Measurements from ENCODE around the gene DCAF7.
A peak's percentile ranks its signal among the peaks of the same experiment; 100 is the strongest.

Gene DCAF7

DNA sequence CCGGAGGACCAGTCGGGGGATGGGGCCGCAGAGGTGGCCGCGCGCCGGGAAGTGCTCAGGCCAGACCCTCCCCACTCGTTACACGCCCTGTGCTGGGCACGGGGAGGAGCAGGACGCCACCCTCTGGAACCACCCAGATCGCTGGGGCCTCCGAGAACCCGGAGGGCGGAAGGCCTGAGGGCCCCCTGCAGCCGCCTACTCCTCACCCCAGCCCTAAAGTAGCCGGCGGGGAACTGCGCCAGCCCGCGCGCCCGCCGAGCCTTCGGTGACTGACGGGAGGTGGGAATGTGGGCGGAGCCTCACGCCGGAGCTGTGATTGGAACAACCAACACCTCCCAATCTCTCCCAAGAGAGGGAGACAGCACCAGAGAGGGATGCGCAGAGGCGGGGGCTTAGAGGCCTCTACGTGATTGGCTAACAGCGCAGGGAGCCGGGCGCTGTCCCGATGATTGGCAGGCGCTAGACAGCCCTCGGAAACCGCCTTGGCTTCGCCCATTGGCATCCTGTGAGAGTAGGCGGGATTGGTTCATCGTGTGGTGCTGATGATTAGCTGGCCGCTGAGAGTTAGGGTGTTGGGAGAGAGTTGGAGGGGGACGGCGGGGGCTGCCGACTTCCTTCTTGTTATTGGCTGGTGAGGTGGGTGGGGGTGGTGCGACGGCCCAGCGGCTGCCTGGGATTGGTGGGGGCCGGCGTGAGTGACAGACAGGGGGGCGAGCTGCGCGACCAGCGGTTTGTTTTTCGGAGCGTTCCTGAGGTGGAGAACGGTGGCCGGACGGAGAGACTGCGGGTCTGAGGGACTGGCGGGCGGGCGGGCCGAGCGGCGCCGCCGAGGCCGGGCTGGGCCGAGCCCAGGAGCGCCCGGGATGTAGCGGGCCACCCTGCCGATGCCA is 71.7 kb downstream of the DCAF7 start, which contains the start of gene MAP3K3:
Gene MAP3K3, plus strand, starts transcription at position 734 of the 890 bp plus-strand sequence. CDS start 343 bp downstream, outside the sequence.
- Mint-ChIP-seq H3K36me3 (ENCODE audit: insufficient read depth) (peaks cover 5% of the 10 kb centered on the region), H3K27me3 (no peaks in the 10 kb centered on the region), H3K4me3 (peak within 1 kb of the TSS; percentile 96), H3K27ac (ENCODE audit: low read depth) (peak within 1 kb of the TSS; percentile 84), H3K4me1 (peaks cover 41% of the 10 kb centered on the region), H3K9me3 (no peaks in the 10 kb centered on the region)
- DNase-seq (ENCODE audit: low spot score in 2 of 2) (peak; percentile 84 to 96), ATAC-seq (replicated peaks; ENCODE audit: extremely low read depth, poor library complexity, severe bottlenecking) (peak; percentile 97)

DNA sequence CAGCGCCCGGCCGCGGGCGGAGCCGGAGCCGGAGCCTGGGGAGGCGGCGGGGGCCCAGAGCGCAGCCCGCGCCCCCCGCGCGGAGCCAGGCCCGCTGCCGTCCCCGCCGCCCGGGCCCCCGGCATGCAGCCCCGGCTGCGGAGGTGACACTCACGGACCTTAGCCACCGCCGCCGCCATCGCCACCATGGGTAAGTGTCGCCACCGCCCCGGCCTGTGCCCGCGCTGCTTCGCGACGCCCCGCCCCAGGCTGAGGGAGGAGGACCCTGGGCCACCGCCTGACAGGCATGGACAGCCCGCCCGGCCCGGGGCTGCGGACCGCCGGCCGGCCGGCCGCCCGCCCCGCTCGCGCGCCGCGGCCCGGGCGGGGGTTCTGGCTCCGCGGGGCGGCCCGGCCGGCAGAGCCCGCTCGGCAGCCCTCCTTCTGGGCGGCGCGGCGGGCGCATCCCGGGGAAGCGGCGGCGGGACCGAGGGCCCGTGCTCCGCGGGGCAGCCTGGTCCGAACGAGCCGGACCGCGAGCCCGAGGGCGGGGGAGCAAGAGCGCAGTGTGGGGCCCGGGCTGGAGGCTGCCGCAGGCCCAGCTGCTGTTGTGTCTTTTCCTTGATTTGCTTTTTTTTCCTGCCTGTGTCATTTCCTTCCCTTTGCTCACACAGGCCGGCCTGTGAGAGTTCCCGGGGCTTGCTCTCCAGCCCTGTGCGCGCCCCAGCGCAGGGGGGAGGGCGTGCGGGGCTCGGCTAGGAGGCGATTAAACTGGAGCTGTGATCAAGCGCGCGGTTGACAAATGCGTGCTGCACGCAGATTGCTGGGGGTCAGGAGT is 72.5 kb downstream of the DCAF7 start:
- H3K36me3 Mint-ChIP-seq (ENCODE audit: insufficient read depth) = peaks cover 5% of the 10 kb centered on the region
- peaks cover 47% of the 10 kb centered on the region for H3K4me1 Mint-ChIP-seq
- no peaks in the 10 kb centered on the region for H3K27me3 Mint-ChIP-seq
- DNase-seq (ENCODE audit: low spot score in 2 of 2) = peak in 1 of 2 donors; percentile 33
- ATAC-seq (replicated peaks; ENCODE audit: extremely low read depth, poor library complexity, severe bottlenecking) = peak; percentile 27
- no peaks in the 10 kb centered on the region for H3K9me3 Mint-ChIP-seq
- peak overlapping the region; percentile 84 for H3K27ac Mint-ChIP-seq (ENCODE audit: low read depth)
- peak overlapping the region; percentile 96 for H3K4me3 Mint-ChIP-seq

DNA sequence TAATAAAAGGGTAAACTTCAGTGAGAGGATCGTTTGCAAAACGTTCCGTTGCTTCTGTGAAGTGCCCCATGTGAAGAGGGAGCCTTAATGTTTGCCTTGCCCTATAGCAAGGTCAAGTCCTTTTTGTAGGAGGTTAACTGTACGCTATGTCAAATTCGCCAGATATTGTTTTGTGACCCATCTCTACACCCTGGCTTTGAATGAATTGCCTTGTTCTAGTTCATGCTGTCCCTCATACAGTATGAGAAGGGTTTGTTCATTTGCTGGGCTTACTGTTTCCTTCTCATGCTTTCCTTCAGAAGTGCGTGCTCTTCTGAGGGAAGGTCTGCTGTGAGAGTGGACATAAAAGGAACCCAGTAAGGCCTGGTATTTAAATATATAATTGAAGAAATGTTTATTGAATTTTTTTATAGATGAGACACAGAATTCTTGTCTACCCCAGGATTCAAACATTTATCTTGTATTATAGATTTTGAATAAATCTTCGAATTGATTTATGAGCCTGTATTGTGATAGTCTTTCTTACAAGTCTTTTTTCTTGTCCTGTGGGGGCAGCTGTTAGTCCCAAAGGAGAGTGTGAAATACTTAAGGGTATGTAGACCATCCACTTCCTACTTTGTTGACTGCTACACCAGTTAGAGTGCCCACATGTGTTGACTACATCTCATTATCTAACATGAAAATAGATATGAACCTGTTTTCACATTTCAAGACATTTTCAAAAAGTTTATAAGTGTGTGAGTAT is 73.7 kb downstream of the DCAF7 start:
- H3K27me3 Mint-ChIP-seq = no peaks in the 10 kb centered on the region
- peak overlapping the region; percentile 96 for H3K4me3 Mint-ChIP-seq
- peak overlapping the region; percentile 84 for H3K27ac Mint-ChIP-seq (ENCODE audit: low read depth)
- no peaks in the 10 kb centered on the region for H3K9me3 Mint-ChIP-seq
- ATAC-seq (replicated peaks; ENCODE audit: extremely low read depth, poor library complexity, severe bottlenecking) (no peak), DNase-seq (ENCODE audit: low spot score in 2 of 2) (no peak)
- H3K4me1 Mint-ChIP-seq = peaks cover 47% of the 10 kb centered on the region
- peaks cover 6% of the 10 kb centered on the region for H3K36me3 Mint-ChIP-seq (ENCODE audit: insufficient read depth)

DNA sequence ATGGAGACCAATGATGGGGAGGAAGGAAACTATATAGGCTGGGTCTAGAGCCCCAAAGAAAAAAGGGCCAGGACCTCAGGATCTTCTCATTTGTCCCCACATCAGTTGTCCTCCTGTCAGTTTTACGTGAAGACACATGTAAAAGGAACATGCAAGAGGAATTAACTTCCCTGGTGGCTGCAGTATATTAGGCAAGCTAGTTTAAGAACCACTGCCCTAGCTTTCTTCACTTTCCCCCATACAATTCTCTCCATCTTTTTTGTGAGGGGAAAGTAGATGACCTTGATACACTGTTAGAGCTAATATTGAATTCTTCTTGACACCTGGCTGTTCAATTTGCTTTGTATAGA is 74.2 kb downstream of the DCAF7 start:
- Mint-ChIP-seq H3K36me3 (ENCODE audit: insufficient read depth) (peaks cover 6% of the 10 kb centered on the region), H3K4me1 (peaks cover 47% of the 10 kb centered on the region), H3K9me3 (no peaks in the 10 kb centered on the region), H3K27me3 (no peaks in the 10 kb centered on the region), H3K27ac (ENCODE audit: low read depth) (no peak overlapping the region), H3K4me3 (peak overlapping the region; percentile 96)
- ATAC-seq (replicated peaks; ENCODE audit: extremely low read depth, poor library complexity, severe bottlenecking) = no peak
- no peak for DNase-seq (ENCODE audit: low spot score in 2 of 2)

DNA sequence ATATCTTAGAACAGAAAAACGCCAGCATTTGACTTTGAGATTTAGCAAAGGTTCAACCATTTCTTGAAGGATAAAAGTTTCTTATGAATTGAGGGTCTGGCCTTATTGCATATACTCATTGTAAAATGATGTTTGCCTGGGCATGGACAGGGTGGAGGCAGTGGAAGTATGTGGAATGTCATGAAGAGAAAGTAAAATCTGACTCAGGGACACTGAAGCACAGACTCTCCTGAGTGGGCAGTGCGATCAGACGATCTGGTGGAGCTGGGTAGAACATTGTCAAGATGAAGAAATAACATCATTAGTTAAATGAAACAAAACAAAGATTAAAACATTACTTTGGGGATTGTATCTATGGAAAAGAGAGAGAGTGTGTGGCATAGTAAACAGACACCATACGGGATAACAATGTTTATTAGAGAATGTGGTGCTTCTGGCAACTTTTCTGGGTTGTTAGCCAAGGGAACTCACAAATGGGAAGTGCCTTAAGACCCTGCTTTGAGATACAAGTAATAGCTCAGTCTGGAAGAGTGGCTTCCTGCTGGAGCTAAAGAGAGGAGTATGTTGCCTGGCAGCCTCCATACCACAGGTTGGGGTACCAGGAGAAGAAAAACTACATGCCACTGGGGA is 76.4 kb downstream of the DCAF7 start:
- H3K4me1 Mint-ChIP-seq = peaks cover 52% of the 10 kb centered on the region
- no peak for ATAC-seq (replicated peaks; ENCODE audit: extremely low read depth, poor library complexity, severe bottlenecking)
- no peak overlapping the region for H3K4me3 Mint-ChIP-seq
- H3K36me3 Mint-ChIP-seq (ENCODE audit: insufficient read depth) = peaks cover 5% of the 10 kb centered on the region
- no peak for DNase-seq (ENCODE audit: low spot score in 2 of 2)
- H3K27me3 Mint-ChIP-seq = no peaks in the 10 kb centered on the region
- H3K9me3 Mint-ChIP-seq = no peaks in the 10 kb centered on the region
- H3K27ac Mint-ChIP-seq (ENCODE audit: low read depth) = no peak overlapping the region

DNA sequence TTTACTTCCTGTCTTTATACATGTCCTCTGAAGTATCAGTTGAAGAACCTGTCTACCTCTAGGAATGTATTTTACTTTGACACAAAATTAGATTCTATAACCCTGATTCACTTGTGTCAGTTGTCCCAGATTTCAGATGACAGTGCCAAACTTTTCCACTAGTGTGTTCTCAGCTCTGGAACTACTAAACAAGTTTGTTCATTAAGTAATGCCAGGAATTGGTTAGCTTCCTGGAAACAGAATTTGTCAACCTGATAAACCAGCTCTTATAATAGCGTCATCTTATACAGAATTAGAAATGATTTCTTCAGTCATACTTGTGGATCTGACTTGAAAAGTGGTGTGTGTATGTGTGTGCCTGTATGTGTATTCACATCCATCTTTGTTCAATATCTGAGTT is 79.3 kb downstream of the DCAF7 start:
- H3K4me1 Mint-ChIP-seq = peaks cover 35% of the 10 kb centered on the region
- no peak for ATAC-seq (replicated peaks; ENCODE audit: extremely low read depth, poor library complexity, severe bottlenecking)

DNA sequence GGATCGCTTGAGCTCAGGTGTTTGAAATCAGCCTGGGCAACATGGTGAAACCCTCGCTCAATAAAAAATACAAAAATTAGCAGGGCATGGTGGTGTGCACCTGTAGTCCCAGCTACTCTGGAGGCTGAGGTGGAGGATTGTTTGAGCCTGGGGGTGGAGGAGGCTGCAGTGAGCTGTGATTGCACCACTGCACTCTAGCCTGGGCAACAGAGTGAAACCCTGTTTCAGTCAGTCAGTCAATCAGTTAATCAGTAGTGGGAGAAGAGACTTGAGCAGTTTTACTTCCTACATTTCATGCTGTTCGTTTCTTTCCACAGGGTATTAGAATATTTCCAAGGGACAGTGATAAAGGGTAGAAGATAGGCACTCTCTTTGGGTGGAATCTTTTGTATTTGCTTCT is 80.8 kb downstream of the DCAF7 start:
- ATAC-seq (replicated peaks; ENCODE audit: extremely low read depth, poor library complexity, severe bottlenecking) (no peak), DNase-seq (ENCODE audit: low spot score in 2 of 2) (no peak)
- Mint-ChIP-seq H3K27ac (ENCODE audit: low read depth) (no peak overlapping the region), H3K4me3 (no peak overlapping the region), H3K9me3 (no peaks in the 10 kb centered on the region), H3K27me3 (no peaks in the 10 kb centered on the region), H3K36me3 (ENCODE audit: insufficient read depth) (peaks cover 28% of the 10 kb centered on the region), H3K4me1 (peaks cover 25% of the 10 kb centered on the region)

More for the DNA sequence above, 79.3 kb downstream of the DCAF7 start:
- H3K27ac Mint-ChIP-seq (ENCODE audit: low read depth) = no peak overlapping the region
- H3K9me3 Mint-ChIP-seq = no peaks in the 10 kb centered on the region
- no peak overlapping the region for H3K4me3 Mint-ChIP-seq
- H3K27me3 Mint-ChIP-seq = no peaks in the 10 kb centered on the region
- peaks cover 19% of the 10 kb centered on the region for H3K36me3 Mint-ChIP-seq (ENCODE audit: insufficient read depth)
- DNase-seq (ENCODE audit: low spot score in 2 of 2) = no peak

DNA sequence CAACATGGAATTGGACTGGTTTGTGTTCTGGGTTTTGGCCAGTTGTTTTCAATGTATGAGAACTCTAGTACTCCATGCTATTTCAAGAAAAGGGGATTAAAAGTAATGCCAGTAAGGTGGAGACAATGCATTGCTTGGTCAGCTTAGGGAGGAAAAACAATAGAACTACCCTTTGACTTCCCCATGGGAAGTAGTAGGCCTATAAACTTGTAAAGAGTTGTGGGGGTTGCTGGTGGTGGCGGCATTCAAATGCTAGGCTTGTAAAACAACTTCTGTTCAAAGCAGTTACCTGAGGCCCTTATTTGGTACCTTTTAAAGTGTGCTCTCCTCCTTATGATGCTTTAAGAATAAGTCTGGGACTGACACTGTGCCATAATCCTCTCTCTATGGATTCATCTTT is 81.3 kb downstream of the DCAF7 start:
- Mint-ChIP-seq H3K9me3 (no peaks in the 10 kb centered on the region), H3K4me1 (peaks cover 24% of the 10 kb centered on the region)

DNA sequence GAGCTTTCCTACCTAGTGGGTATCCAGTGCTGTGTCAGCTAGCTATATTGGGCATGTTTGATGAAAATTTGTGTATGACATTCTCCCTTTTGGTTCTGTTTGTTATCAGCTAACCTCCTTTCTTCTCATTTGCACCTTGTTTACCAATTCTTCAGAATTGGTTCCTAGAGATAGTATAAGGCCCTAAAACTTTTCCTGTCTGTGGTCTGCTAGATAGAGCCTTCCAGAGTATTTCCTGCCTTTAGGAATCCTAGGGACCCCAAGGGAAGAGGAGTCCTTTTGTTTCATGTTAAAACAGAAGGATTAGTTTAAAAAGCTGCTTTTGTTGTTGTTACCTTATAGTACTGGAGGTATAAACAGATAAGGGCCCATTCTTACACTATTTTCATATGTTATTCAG is 83.5 kb downstream of the DCAF7 start:
- H3K4me1 Mint-ChIP-seq = peaks cover 15% of the 10 kb centered on the region
- H3K9me3 Mint-ChIP-seq = no peaks in the 10 kb centered on the region
- H3K27me3 Mint-ChIP-seq = no peaks in the 10 kb centered on the region
- peaks cover 37% of the 10 kb centered on the region for H3K36me3 Mint-ChIP-seq (ENCODE audit: insufficient read depth)
- no peak overlapping the region for H3K4me3 Mint-ChIP-seq
- no peak overlapping the region for H3K27ac Mint-ChIP-seq (ENCODE audit: low read depth)
- DNase-seq (ENCODE audit: low spot score in 2 of 2) (no peak), ATAC-seq (replicated peaks; ENCODE audit: extremely low read depth, poor library complexity, severe bottlenecking) (no peak)

More for the DNA sequence above, 81.3 kb downstream of the DCAF7 start:
- DNase-seq (ENCODE audit: low spot score in 2 of 2) (no peak), ATAC-seq (replicated peaks; ENCODE audit: extremely low read depth, poor library complexity, severe bottlenecking) (no peak)
- Mint-ChIP-seq H3K27me3 (no peaks in the 10 kb centered on the region), H3K4me3 (no peak overlapping the region), H3K36me3 (ENCODE audit: insufficient read depth) (peaks cover 31% of the 10 kb centered on the region), H3K27ac (ENCODE audit: low read depth) (no peak overlapping the region)

DNA sequence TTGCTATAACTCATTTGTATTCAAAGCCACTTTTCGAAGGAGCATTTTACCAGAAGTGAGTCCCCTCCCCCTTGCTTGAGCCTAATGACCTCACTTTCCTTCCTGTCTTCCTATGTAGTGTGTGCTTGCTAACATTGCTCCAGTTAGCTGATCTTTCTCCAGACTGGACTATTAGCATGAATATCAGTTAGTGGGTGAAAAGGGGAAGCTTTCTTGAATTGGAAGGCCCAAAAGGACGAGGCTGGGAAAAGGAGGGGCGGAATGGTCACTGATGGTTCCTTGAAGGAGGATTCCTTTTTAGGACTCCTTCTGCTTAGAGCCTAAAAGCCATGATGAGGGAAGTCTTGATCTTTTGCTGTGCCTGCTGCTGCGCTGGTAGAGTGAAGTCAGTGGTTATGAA is 83.9 kb downstream of the DCAF7 start:
- ATAC-seq (replicated peaks; ENCODE audit: extremely low read depth, poor library complexity, severe bottlenecking) = no peak
- Mint-ChIP-seq H3K36me3 (ENCODE audit: insufficient read depth) (peaks cover 38% of the 10 kb centered on the region), H3K9me3 (no peaks in the 10 kb centered on the region), H3K4me3 (no peak overlapping the region), H3K27me3 (no peaks in the 10 kb centered on the region), H3K27ac (ENCODE audit: low read depth) (no peak overlapping the region), H3K4me1 (peaks cover 19% of the 10 kb centered on the region)
- DNase-seq (ENCODE audit: low spot score in 2 of 2) = no peak

DNA sequence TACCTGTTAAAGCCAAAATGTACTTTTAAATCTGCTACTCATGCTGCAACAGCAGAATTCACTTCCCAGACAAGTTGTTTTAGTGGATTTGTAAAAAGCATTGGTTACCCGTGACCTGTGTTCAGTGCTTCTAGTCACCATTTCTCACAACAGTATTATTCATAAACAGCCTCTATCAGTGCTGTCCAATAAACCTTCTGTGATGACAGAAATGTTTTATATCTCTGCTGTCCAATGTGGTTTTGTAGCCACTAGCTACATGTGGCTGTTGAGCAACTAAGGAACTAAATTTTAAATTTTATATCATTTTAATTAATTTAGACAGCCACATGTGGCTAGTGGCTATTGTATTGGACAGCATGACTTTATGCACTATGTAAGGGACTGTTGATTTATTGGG is 84.5 kb downstream of the DCAF7 start:
- Mint-ChIP-seq H3K27ac (ENCODE audit: low read depth) (no peak overlapping the region), H3K27me3 (no peaks in the 10 kb centered on the region), H3K36me3 (ENCODE audit: insufficient read depth) (peaks cover 38% of the 10 kb centered on the region), H3K9me3 (no peaks in the 10 kb centered on the region), H3K4me1 (peaks cover 22% of the 10 kb centered on the region), H3K4me3 (no peak overlapping the region)
- no peak for ATAC-seq (replicated peaks; ENCODE audit: extremely low read depth, poor library complexity, severe bottlenecking)
- no peak for DNase-seq (ENCODE audit: low spot score in 2 of 2)

DNA sequence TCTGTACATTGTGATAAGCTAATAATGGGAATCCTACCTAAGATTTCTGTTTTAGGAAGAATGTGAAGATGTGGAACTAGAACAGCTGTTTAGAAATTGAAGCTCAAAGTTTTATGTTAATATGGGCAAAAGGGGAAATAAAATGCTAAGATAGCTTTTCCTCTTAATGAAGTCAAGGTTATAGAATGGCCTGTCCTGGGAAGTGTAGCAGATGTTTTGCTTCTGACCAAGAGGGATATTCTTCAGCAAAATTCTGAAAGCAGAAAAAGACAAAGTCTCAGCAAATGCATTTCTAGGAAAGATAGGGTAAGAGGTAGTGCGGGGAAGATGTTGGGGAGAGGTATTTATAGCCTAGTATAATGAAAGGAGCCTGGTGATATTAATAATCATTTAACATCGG is 85.0 kb downstream of the DCAF7 start:
- DNase-seq (ENCODE audit: low spot score in 2 of 2) = no peak
- Mint-ChIP-seq H3K4me1 (peaks cover 22% of the 10 kb centered on the region), H3K36me3 (ENCODE audit: insufficient read depth) (peaks cover 38% of the 10 kb centered on the region), H3K27ac (ENCODE audit: low read depth) (no peak overlapping the region), H3K4me3 (no peak overlapping the region), H3K27me3 (no peaks in the 10 kb centered on the region), H3K9me3 (no peaks in the 10 kb centered on the region)
- no peak for ATAC-seq (replicated peaks; ENCODE audit: extremely low read depth, poor library complexity, severe bottlenecking)

Measured in central memory CD8-positive, alpha-beta T cell (primary cell).